Mucosa of rectum (tissue), 2 donors: ENCODE results near the gene BPIFA2.

ENCODE experiments used
- H3K27ac ChIP-seq, 2 donors: one replicate each; pipeline ENCODE4 v1.7.0; 2013; ENCODE audit warnings: inconsistent platforms in 2 of 2, low read depth in 2 of 2, low read length in 2 of 2
- H3K27me3 ChIP-seq, 2 donors: one replicate each; pipeline ENCODE4 v1.7.0; 2013; ENCODE audit warnings: low read length in 2 of 2; ENCODE audit not compliant: control insufficient read depth in 2 of 2, insufficient read depth in 2 of 2
- H3K36me3 ChIP-seq, 2 donors: one replicate each; pipeline ENCODE4 v1.7.0; 2013; ENCODE audit warnings: low read length in 2 of 2; ENCODE audit not compliant: control insufficient read depth in 2 of 2, insufficient read depth in 2 of 2
- H3K4me1 ChIP-seq, 2 donors: one replicate each; pipeline ENCODE4 v1.7.0; 2013; ENCODE audit warnings: low read length in 2 of 2, mild to moderate bottlenecking in 1 of 2; ENCODE audit not compliant: control insufficient read depth in 2 of 2, insufficient read depth in 2 of 2
- H3K4me3 ChIP-seq, 2 donors: one replicate each; pipeline ENCODE4 v1.7.0; 2013; ENCODE audit warnings: low read length in 2 of 2
- H3K9ac ChIP-seq, 2 donors: one replicate each; pipeline ENCODE4 v1.7.0; 2013; ENCODE audit warnings: low read length in 2 of 2, low read depth in 1 of 2, mild to moderate bottlenecking in 1 of 2
- H3K9me3 ChIP-seq, 2 donors: one replicate each; pipeline ENCODE4 v1.7.0; 2013; ENCODE audit warnings: low read length in 2 of 2; ENCODE audit not compliant: control insufficient read depth in 2 of 2
- donor health status: healthy.
- donor health status: Normal muscosa, but diverticular disease.

Gene BPIFA2

DNA sequence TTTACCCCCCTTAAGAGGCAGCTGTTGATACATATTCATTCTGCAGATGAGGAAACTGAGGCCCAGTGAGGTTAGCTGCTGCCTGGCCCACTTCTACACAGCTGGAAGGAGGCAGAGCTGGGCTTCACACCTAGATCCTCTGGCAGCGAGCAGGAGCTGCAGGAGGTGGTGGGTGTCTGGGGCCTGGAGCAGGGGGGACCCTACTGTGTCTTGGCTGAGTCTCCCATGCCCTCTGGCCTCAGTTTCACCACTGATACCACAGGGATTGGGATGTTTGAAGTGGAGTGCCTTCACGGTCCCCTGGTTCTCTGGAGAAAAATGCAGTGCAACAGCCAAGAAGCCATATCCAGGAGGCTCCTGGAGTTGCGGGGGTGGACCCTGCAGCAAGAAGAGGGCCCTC lies 8.2 kb upstream of the BPIFA2 start:
- Histone ChIP-seq H3K36me3 (no peaks in the 10 kb centered on the region), H3K9me3 (no peaks in the 10 kb centered on the region), H3K4me1 (no peaks in the 10 kb centered on the region)

GRCh38 chr20:33160681-33161080 lies 7.3 kb upstream of the BPIFA2 start:
- no peaks in the 10 kb centered on the region for H3K4me1 ChIP-seq
- H3K27ac ChIP-seq: no peak overlapping the region
- H3K27me3 ChIP-seq: no peaks in the 10 kb centered on the region
- H3K9ac ChIP-seq: no peak overlapping the region
- no peaks in the 10 kb centered on the region for H3K36me3 ChIP-seq
- H3K4me3 ChIP-seq: no peak overlapping the region
- no peaks in the 10 kb centered on the region for H3K9me3 ChIP-seq

More for the DNA sequence above, 8.2 kb upstream of the BPIFA2 start:
- Histone ChIP-seq H3K9ac (no peak overlapping the region), H3K27me3 (no peaks in the 10 kb centered on the region), H3K4me3 (no peak overlapping the region), H3K27ac (no peak overlapping the region)

GRCh38 chr20:33162313-33162712 lies 5.6 kb upstream of the BPIFA2 start:
- Histone ChIP-seq H3K9ac (no peak overlapping the region), H3K9me3 (no peaks in the 10 kb centered on the region), H3K36me3 (no peaks in the 10 kb centered on the region), H3K4me1 (no peaks in the 10 kb centered on the region), H3K27ac (no peak overlapping the region), H3K27me3 (no peaks in the 10 kb centered on the region), H3K4me3 (no peak overlapping the region)

DNA sequence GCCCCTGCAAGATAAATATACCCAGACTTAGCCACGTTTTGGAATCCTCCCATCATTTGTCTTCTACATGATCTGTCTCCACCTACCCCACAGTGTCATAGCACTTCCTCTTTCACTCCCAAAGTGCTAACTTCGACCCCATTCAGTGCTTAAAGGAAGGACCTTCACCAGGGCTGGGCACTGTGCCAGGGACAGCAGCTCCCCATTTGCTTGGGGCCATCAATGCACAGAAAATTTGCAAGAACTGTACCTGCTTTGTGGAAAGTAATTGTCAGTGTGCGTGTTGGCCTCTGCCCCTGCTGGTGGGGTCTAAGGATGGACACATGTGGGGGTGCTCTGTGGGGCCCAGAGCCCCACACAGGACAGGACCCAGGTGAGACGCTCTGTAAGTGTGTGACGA lies 5.2 kb upstream of the BPIFA2 start:
- no peaks in the 10 kb centered on the region for H3K27me3 ChIP-seq
- H3K4me3 ChIP-seq: no peak overlapping the region
- H3K4me1 ChIP-seq: no peaks in the 10 kb centered on the region

GRCh38 chr20:33163856-33164762 lies 3.9 kb upstream of the BPIFA2 start:
- Histone ChIP-seq H3K9me3 (peaks cover 0 to 4% of the 10 kb centered on the region in 2 donors), H3K9ac (no peak overlapping the region), H3K36me3 (no peaks in the 10 kb centered on the region), H3K27me3 (no peaks in the 10 kb centered on the region), H3K27ac (no peak overlapping the region), H3K4me3 (no peak overlapping the region), H3K4me1 (no peaks in the 10 kb centered on the region)

More for the DNA sequence above, 5.2 kb upstream of the BPIFA2 start:
- Histone ChIP-seq H3K36me3 (no peaks in the 10 kb centered on the region), H3K27ac (no peak overlapping the region), H3K9me3 (no peaks in the 10 kb centered on the region), H3K9ac (no peak overlapping the region)

DNA sequence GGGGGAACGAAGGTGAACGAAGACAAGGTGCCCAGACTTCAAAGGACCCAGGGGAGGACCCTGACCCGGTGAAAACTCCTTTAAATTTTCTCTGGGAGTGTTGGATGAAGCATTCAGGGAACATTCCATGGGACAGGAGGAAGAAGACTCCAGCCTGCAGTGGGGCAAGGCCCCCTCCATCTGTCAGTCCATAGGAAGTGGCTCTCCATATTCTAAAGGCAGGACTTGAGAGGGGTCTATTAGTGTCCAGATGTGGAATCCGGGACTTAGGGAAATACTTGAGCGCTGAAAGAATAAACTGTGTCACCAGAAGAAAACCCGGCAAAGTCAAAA lies 3.2 kb upstream of the BPIFA2 start:
- no peaks in the 10 kb centered on the region for H3K27me3 ChIP-seq
- no peaks in the 10 kb centered on the region for H3K4me1 ChIP-seq
- no peak overlapping the region for H3K4me3 ChIP-seq
- H3K27ac ChIP-seq: no peak overlapping the region
- no peaks in the 10 kb centered on the region for H3K36me3 ChIP-seq
- no peak overlapping the region for H3K9ac ChIP-seq
- H3K9me3 ChIP-seq: peaks cover 0 to 5% of the 10 kb centered on the region in 2 donors

DNA sequence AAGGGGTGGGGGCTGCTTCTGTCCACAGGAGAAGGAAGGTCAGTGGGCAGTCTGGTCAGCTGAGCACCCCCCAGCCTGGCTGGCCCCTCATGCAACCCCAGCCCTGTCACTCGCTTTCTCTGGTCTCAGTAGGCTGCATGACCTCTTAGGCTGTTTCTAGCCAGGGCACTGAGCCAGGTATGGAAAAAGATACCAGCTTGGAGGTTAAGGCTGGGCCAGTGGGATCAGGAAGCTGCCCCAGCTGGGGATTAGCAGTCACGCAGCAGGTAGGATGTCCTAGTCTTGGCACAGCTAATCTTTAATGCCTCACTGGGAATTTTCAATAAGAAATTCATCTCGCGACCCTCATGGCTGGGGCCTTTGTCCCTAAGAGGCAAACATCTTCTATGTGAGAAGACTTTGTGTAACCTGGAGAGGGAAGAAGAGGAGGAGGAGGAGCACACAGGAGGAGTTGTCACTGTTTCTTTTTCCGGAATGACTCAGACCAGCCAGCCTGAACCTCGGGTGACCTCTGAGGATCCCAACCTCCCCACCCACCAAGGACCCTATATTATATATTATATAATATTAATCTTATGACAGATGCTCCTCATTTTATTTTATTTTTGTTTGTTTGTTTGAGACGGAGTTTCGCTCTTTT lies 2.4 kb upstream of the BPIFA2 start:
- no peaks in the 10 kb centered on the region for H3K4me1 ChIP-seq
- no peak overlapping the region for H3K4me3 ChIP-seq
- H3K27me3 ChIP-seq: no peaks in the 10 kb centered on the region

DNA sequence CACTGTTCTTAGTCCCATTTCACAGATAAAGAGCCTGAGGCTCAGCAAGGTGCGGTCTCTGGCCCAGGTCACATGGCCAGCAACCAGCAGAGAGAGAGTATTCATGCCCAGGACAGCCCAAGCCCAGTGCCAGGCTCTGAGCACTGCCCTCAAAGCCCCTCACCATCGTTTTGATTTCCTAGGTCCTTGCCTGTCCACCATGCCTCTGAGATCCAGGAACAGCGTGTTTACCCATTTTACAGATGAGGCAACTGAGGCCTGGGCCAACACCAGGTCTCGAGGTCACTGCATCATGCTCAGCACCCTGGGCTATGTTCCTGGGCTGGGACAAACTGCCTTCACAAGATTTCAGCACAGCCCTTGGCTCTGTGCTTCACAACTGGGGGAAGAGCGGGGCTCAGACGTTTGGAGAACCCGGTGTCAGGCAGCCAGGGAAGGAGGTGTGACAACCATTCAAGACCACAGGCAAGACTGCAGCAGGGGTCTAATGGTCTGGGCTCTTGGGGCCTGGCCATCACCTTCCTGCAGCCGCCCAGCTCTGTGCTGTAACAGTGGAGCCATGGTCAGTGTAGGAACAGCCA lies 1.3 kb upstream of the BPIFA2 start:
- Histone ChIP-seq H3K27ac (no peak overlapping the region), H3K27me3 (no peaks in the 10 kb centered on the region), H3K4me3 (no peak overlapping the region), H3K36me3 (no peaks in the 10 kb centered on the region), H3K9ac (no peak overlapping the region), H3K9me3 (peaks cover 0 to 5% of the 10 kb centered on the region in 2 donors), H3K4me1 (no peaks in the 10 kb centered on the region)

More for the DNA sequence above, 2.4 kb upstream of the BPIFA2 start:
- Histone ChIP-seq H3K36me3 (no peaks in the 10 kb centered on the region), H3K9ac (no peak overlapping the region), H3K27ac (no peak overlapping the region), H3K9me3 (peaks cover 0 to 5% of the 10 kb centered on the region in 2 donors)

- no peak overlapping the region for H3K4me3 ChIP-seq
- H3K27me3 ChIP-seq: no peaks in the 10 kb centered on the region
- no peak overlapping the region for H3K27ac ChIP-seq
- no peaks in the 10 kb centered on the region for H3K4me1 ChIP-seq
- no peaks in the 10 kb centered on the region for H3K36me3 ChIP-seq
- peaks cover 0 to 5% of the 10 kb centered on the region in 2 donors for H3K9me3 ChIP-seq
- H3K9ac ChIP-seq: no peak overlapping the region
These were observed 1.3 kb downstream of the BPIFA2 start for GRCh38 chr20:33169176-33169794.

DNA sequence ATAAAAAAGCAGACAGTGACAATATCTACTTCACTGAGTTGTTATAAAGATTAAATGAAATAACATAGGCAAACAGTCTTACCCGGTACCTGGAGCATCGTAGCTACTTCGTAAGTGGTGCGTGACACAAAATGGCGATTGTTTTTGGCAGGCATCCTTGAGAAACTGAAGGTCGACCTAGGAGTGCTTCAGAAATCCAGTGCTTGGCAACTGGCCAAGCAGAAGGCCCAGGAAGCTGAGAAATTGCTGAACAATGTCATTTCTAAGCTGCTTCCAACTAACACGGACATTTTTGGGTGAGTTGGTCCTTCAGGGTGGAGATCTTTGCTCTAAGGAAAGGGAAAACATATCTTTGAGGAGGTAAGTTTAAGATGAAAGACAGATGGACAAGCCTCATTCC lies 4.8 kb downstream of the BPIFA2 start:
- H3K36me3 ChIP-seq: no peaks in the 10 kb centered on the region
- H3K4me1 ChIP-seq: no peaks in the 10 kb centered on the region
- H3K4me3 ChIP-seq: no peak overlapping the region
- no peak overlapping the region for H3K27ac ChIP-seq
- H3K9ac ChIP-seq: no peak overlapping the region
- no peaks in the 10 kb centered on the region for H3K27me3 ChIP-seq
- H3K9me3 ChIP-seq: peaks cover 0 to 5% of the 10 kb centered on the region in 2 donors
